Gastroesophageal sphincter (tissue), 4 donors: ENCODE results near the gene AGR2. TPM values are rescaled to one million over a fixed set of nuclear protein-coding genes. Genes with fewer than 3 reads are reported as not detected.

Source experiments
- ATAC-seq: fragments of 150-250 bp; one replicate; pipeline ENCODE4 v1.9.1; 2016; ENCODE audit warnings: mild to moderate bottlenecking, moderate library complexity
- H3K27ac ChIP-seq, 4 donors: fragments of 200-600 bp; sonication (generic) in 3 of 4; 1 replicate in 3 of 4; 2 replicates in 1 of 4; pipeline ENCODE4 v1.5.1; 2016 to 2019
- H3K27me3 ChIP-seq: fragments of 200-600 bp; sonication (generic); one replicate; pipeline ENCODE4 v1.5.1; 2019
- H3K36me3 ChIP-seq, 2 donors: fragments of 200-600 bp; sonication (generic); one replicate each; pipeline ENCODE4 v1.5.1; 2019; ENCODE audit warnings: control low read depth in 1 of 2
- H3K4me1 ChIP-seq, 3 donors: fragments of 200-600 bp; sonication (generic); 1 replicate in 2 of 3; 2 replicates in 1 of 3; pipeline ENCODE4 v1.5.1; 2016 to 2019; ENCODE audit warnings: control low read depth in 2 of 3
- H3K4me3 ChIP-seq, 2 donors: fragments of 200-600 bp; sonication (generic); one replicate each; pipeline ENCODE4 v1.5.1; 2019; ENCODE audit warnings: mild to moderate bottlenecking in 1 of 2, moderate library complexity in 1 of 2
- H3K9me3 ChIP-seq, 3 donors: fragments of 200-600 bp; sonication (generic); one replicate each; pipeline ENCODE4 v1.5.1; 2017 to 2019; ENCODE audit warnings: control low read depth in 2 of 3
- EP300 ChIP-seq: sonication (generic); formaldehyde crosslinking; IDR thresholded peaks from one replicate; pipeline ENCODE4 v1.6.1; 2017; ENCODE audit warnings: antibody characterized with exemption, mild to moderate bottlenecking
- POLR2A ChIP-seq, 2 donors: fragments of 450-650 bp; IDR thresholded peaks; one replicate each; pipeline ENCODE4 v1.6.1; 2017; ENCODE audit warnings: antibody characterized with exemption in 2 of 2, mild to moderate bottlenecking in 2 of 2, moderate library complexity in 1 of 2
- POLR2AphosphoS5 ChIP-seq: sonication (generic); formaldehyde crosslinking; IDR thresholded peaks from one replicate; pipeline ENCODE4 v1.6.1; 2017; ENCODE audit warnings: antibody characterized with exemption
- WGBS, 2 donors: methylation state at CpG; one replicate each; pipeline ENCODE4 v1.1.5; 2018; ENCODE audit warnings: low coverage in 1 of 2; 5-methylcytosine and 5-hydroxymethylcytosine counted together
- total RNA-seq, 4 donors: library from RNA; depleted of rRNA; stranded (reverse); fragments of >200 nt; gene quantifications; one replicate each; pipeline ENCODE4 v1.1.0, GENCODE V29; 2016
- TF ChIP-seq, protein P1 (sequence below), 4 experiments: fragments of 200-600 bp in 2 of 4; fragments of 450-650 bp in 2 of 4; sonication (generic) in 1 of 4; IDR thresholded peaks; one replicate each; pipeline ENCODE4 v1.5.1; 2017 to 2019; ENCODE audit warnings: antibody characterized with exemption in 4 of 4, mild to moderate bottlenecking in 2 of 4, moderate library complexity in 2 of 4

AGR2 gene
- total RNA-seq, 4 donors from 2014 or later = 12.8 TPM; not detected in 3

DNA sequence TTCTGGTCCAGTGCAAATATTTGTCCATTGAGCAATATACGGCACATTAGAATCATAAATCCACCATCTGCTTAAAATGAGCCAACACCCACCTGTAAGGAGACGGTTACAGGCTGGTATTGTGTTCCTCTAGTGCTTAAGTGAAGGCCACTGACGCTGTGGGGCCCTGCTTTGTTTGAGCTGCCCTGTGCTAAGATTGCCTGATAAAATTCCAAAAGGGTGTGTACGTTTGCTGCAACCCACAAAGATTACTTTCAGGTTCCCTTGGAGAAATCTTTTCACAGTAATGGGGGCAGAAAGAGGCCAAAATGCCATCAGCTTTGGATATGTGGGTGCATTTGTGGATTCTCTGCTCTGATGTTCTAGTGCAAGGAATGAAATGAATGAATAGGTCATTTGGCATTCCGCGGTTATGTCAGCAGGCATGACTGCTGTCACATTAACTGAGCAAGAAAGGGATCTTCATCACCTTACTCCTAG lies 42.6 kb upstream of the AGR2 start:
- Histone ChIP-seq H3K4me1 (no peaks in the 10 kb centered on the region), H3K27ac (no peak overlapping the region), H3K27me3 (peaks cover 7% of the 10 kb centered on the region), H3K4me3 (no peak overlapping the region), H3K9me3 (peaks cover 0 to 6% (median 0%) of the 10 kb centered on the region in 3 donors), H3K36me3 (no peaks in the 10 kb centered on the region)
- TF ChIP-seq POLR2A (IDR thresholded peaks at IDR 0.05) (no peak), EP300 (no peak), POLR2AphosphoS5 (no peak)
- TF ChIP-seq, protein P1, sequence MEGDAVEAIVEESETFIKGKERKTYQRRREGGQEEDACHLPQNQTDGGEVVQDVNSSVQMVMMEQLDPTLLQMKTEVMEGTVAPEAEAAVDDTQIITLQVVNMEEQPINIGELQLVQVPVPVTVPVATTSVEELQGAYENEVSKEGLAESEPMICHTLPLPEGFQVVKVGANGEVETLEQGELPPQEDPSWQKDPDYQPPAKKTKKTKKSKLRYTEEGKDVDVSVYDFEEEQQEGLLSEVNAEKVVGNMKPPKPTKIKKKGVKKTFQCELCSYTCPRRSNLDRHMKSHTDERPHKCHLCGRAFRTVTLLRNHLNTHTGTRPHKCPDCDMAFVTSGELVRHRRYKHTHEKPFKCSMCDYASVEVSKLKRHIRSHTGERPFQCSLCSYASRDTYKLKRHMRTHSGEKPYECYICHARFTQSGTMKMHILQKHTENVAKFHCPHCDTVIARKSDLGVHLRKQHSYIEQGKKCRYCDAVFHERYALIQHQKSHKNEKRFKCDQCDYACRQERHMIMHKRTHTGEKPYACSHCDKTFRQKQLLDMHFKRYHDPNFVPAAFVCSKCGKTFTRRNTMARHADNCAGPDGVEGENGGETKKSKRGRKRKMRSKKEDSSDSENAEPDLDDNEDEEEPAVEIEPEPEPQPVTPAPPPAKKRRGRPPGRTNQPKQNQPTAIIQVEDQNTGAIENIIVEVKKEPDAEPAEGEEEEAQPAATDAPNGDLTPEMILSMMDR (IDR thresholded peaks at IDR 0.05) = no peak
- 87 to 88% methylated on average over 6 of the region's 6 CpGs for WGBS, 2 donors
- ATAC-seq = no peak

DNA sequence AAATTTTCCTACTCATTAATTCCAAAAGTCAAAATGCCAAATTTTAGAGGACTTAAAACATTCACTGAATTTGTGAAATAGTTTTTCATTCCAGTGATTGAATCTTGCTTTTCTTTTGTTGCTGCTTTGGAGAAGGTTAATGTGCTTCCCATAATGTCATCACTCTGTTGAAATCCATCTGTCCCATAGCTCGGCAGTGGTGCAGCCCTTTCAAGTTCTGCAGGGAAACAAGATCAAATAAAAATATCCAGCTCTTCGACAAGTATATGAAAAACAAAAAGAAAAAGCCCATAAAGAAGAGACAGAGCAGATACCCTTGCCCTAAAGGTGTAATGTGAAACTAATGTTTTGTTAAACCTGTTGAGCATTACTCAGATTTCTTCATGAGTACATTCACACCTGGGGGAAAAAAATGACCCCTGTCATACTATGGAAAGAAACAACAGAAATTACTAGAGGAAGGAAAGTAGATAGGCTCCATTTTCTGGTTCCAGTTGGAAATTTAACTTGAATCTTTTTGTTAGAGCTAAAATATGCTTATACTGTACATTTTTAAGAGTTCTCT lies 41.9 kb upstream of the AGR2 start:
- Histone ChIP-seq H3K27ac (no peak overlapping the region), H3K9me3 (peaks cover 0 to 6% (median 0%) of the 10 kb centered on the region in 3 donors), H3K36me3 (no peaks in the 10 kb centered on the region), H3K27me3 (peaks cover 7% of the 10 kb centered on the region), H3K4me1 (no peaks in the 10 kb centered on the region), H3K4me3 (no peak overlapping the region)
- WGBS, 2 donors = 29 to 92% methylated on average over 2 of the region's 2 CpGs
- TF ChIP-seq POLR2A (IDR thresholded peaks at IDR 0.05) (no peak), EP300 (no peak), POLR2AphosphoS5 (no peak)
- TF ChIP-seq, protein P1 (IDR thresholded peaks at IDR 0.05) = no peak
- ATAC-seq = no peak

DNA sequence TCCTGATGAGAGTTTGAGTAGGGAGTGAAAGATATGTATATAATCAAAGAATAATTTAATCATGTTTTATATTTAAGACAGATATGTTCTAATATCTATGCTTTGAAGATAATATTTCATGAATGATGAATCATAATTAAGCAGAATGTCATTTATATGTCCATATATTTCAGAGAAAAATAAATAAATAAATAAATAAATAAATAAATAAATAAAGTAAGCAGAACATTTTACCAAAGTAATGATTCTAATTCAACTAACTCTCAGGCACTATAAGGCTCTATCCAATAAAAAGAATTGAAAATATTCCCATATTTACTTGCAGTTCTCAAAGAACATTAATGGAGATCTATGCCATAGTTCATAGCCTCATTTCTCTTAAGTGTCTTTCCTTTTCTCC lies 40.9 kb upstream of the AGR2 start:
- no peak for ATAC-seq
- no peak for TF ChIP-seq POLR2A (IDR thresholded peaks at IDR 0.05)
- TF ChIP-seq, protein P1 (IDR thresholded peaks at IDR 0.05) = no peak
- TF ChIP-seq POLR2AphosphoS5 = no peak
- TF ChIP-seq EP300 = no peak
- no peaks in the 10 kb centered on the region for H3K36me3 ChIP-seq
- H3K4me1 ChIP-seq = peaks cover 0 to 4% (median 0%) of the 10 kb centered on the region in 3 donors
- H3K9me3 ChIP-seq = peaks cover 0 to under 1% (median 0%) of the 10 kb centered on the region in 3 donors
- H3K4me3 ChIP-seq = no peak overlapping the region
- H3K27me3 ChIP-seq = peaks cover 2% of the 10 kb centered on the region
- H3K27ac ChIP-seq = no peak overlapping the region

DNA sequence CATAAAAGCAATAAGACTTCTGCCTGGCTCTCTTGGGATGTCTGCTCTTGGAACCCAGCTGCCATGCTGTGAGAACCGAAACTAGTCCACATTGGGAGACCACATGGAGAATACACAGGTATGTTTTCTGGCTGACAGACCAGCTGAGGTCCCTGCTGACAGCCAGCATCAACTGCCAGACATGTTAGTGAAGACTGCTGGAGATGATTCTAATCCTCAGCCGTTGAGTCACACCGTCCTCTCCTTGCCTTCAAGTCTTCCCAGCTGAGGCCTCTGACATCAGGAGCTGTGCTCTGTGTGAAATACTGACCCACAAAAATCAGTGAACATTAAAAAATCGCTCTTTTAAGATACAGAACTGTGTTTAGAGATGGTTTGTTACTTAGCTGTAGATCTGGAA lies 36.9 kb upstream of the AGR2 start:
- ATAC-seq = no peak
- Histone ChIP-seq H3K27ac (no peak overlapping the region), H3K9me3 (no peaks in the 10 kb centered on the region), H3K4me3 (no peak overlapping the region), H3K4me1 (peaks cover 0 to 10% (median 0%) of the 10 kb centered on the region in 3 donors), H3K27me3 (no peaks in the 10 kb centered on the region), H3K36me3 (no peaks in the 10 kb centered on the region)
- WGBS, 2 donors = 76 to 100% methylated on average over 3 to 4 of the region's 4 CpGs
- TF ChIP-seq POLR2AphosphoS5 (no peak), POLR2A (IDR thresholded peaks at IDR 0.05) (no peak), EP300 (no peak)
- TF ChIP-seq, protein P1 (IDR thresholded peaks at IDR 0.05) = no peak

DNA sequence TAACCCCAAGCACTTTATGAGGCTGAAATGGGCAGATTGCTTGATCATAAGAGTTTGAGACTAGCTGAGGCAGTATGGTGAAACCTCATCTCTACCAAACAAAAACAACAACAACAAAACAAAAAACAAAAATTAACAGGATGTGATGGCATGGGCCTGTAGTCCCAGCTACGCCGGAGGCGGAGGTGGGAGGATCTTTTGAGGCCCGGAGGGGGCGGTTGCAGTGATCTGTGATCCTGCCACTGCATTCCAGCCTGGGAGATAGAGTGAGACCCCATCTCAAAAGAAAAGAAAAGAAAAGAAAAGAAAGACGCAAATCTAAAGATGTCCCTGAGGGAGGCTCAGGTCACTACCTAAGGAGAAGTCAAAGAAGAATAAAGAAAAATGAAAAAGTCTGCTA lies 35.3 kb upstream of the AGR2 start:
- ATAC-seq = no peak
- Histone ChIP-seq H3K36me3 (no peaks in the 10 kb centered on the region), H3K9me3 (no peaks in the 10 kb centered on the region), H3K4me1 (peaks cover 0 to 10% (median 0%) of the 10 kb centered on the region in 3 donors), H3K27me3 (no peaks in the 10 kb centered on the region), H3K27ac (no peak overlapping the region), H3K4me3 (no peak overlapping the region)
- 90 to 92% methylated on average over 6 of the region's 6 CpGs for WGBS, 2 donors
- TF ChIP-seq POLR2A (IDR thresholded peaks at IDR 0.05) = no peak
- TF ChIP-seq EP300 = no peak
- no peak for TF ChIP-seq POLR2AphosphoS5
- TF ChIP-seq, protein P1 (IDR thresholded peaks at IDR 0.05) = no peak
